ENCODE results near the gene GNAT1. TPM values are rescaled to one million over a fixed set of nuclear protein-coding genes. Genes with fewer than 3 reads are reported as not detected.

GNAT1 gene
- total and polyA plus RNA-seq, 8 donors = not detected

GRCh38 chr3:50177346-50177745 lies 14.1 kb upstream of the GNAT1 start:
- no peaks in the 10 kb centered on the region for H3K9me3 ChIP-seq
- H3K4me3 ChIP-seq = no peak overlapping the region
- ATAC-seq (peak in 3 of 4 donors; percentile 57 to 69 (median 58)), DNase-seq (peak in 4 of 6 donors; percentile 63 to 86 (median 78)), FAIRE-seq (no peak)
- peaks cover 0 to 24% (median 4%) of the 10 kb centered on the region in 3 donors for H3K4me1 ChIP-seq
- WGBS, 2 donors = 34 to 50% methylated on average over 2 of the region's 2 CpGs
- no peak overlapping the region for H3K27ac ChIP-seq
- no peaks in the 10 kb centered on the region for H3K36me3 ChIP-seq
- TF ChIP-seq CTCF (IDR thresholded peaks at IDR 0.05) = no peak
- H3K27me3 ChIP-seq = no peaks in the 10 kb centered on the region
- intact Hi-C loops (cut with DNase I) = no loop called here

GRCh38 chr3:50179710-50180109 lies 11.7 kb upstream of the GNAT1 start:
- no peak for DNase-seq
- Histone ChIP-seq H3K4me3 (no peak overlapping the region), H3K27me3 (no peaks in the 10 kb centered on the region), H3K27ac (peak overlapping the region in 2 of 4 donors; percentile 0 to 6), H3K4me1 (peaks cover 0 to 22% (median 4%) of the 10 kb centered on the region in 3 donors), H3K9me3 (no peaks in the 10 kb centered on the region), H3K36me3 (no peaks in the 10 kb centered on the region)
- no peak for TF ChIP-seq CTCF (IDR thresholded peaks at IDR 0.05)
- intact Hi-C loops (cut with DNase I) = loop anchor here in 1 of 3 donors (10.0 kb wide), 1 partner anchor 55 kb away; no protein-coding TSS in a partner anchor
- FAIRE-seq = no peak
- peak in 3 of 4 donors; percentile 7 to 55 (median 14) for ATAC-seq
- 9 to 13% methylated on average over 2 of the region's 2 CpGs for WGBS, 2 donors

- no peak for FAIRE-seq
- TF ChIP-seq CTCF (IDR thresholded peaks at IDR 0.05) = no peak
- no peak overlapping the region for H3K27ac ChIP-seq
- no peak for DNase-seq
- intact Hi-C loops (cut with DNase I) = loop anchor here in 1 of 3 donors (10.0 kb wide), 1 partner anchor 57 kb away; no protein-coding TSS in a partner anchor
- no peak overlapping the region for H3K4me3 ChIP-seq
- peaks cover 0 to 19% (median 4%) of the 10 kb centered on the region in 3 donors for H3K4me1 ChIP-seq
- WGBS, 2 donors = 90 to 94% methylated on average over 5 of the region's 5 CpGs
- no peaks in the 10 kb centered on the region for H3K9me3 ChIP-seq
- no peaks in the 10 kb centered on the region for H3K36me3 ChIP-seq
- H3K27me3 ChIP-seq = no peaks in the 10 kb centered on the region
- ATAC-seq = no peak
Observed at GRCh38 chr3:50181985-50182384, 9.4 kb upstream of the GNAT1 start.

GRCh38 chr3:50182533-50183099 lies 8.8 kb upstream of the GNAT1 start:
- no peak for ATAC-seq
- TF ChIP-seq CTCF (IDR thresholded peaks at IDR 0.05) = no peak
- intact Hi-C loops (cut with DNase I) = loop anchor here in 1 of 3 donors (10.0 kb wide), 1 partner anchor 58 kb away; no protein-coding TSS in a partner anchor
- Histone ChIP-seq H3K27me3 (no peaks in the 10 kb centered on the region), H3K4me3 (no peak overlapping the region), H3K4me1 (peaks cover 0 to 18% (median 4%) of the 10 kb centered on the region in 3 donors), H3K27ac (no peak overlapping the region), H3K36me3 (no peaks in the 10 kb centered on the region), H3K9me3 (no peaks in the 10 kb centered on the region)
- DNase-seq = no peak
- WGBS, 2 donors = 89% methylated on average over 26 of the region's 26 CpGs
- FAIRE-seq = no peak

GRCh38 chr3:50183755-50184154 lies 7.7 kb upstream of the GNAT1 start:
- WGBS, 2 donors = 81 to 89% methylated on average over 6 of the region's 6 CpGs
- DNase-seq (no peak), ATAC-seq (no peak), FAIRE-seq (no peak)
- Histone ChIP-seq H3K27ac (no peak overlapping the region), H3K27me3 (no peaks in the 10 kb centered on the region), H3K4me3 (no peak overlapping the region), H3K9me3 (no peaks in the 10 kb centered on the region), H3K4me1 (peaks cover 0 to 18% (median 4%) of the 10 kb centered on the region in 3 donors), H3K36me3 (no peaks in the 10 kb centered on the region)
- no peak for TF ChIP-seq CTCF (IDR thresholded peaks at IDR 0.05)
- intact Hi-C loops (cut with DNase I) = loop anchor here in 1 of 3 donors (10.0 kb wide), 1 partner anchor 59 kb away; no protein-coding TSS in a partner anchor

Measured in pancreas (tissue), 10 donors.